Mucosa of descending colon (tissue), 3 donors: ENCODE measurements around the gene SPTBN5. TPM values are rescaled to one million over a fixed set of nuclear protein-coding genes. Genes with fewer than 3 reads are reported as not detected.

ENCODE experiments used
- ATAC-seq: fragments of 200-7000 bp; cut with Tn5 transposase; one replicate; pipeline ENCODE4 v1.9.1; 2020; ENCODE audit warnings: mild to moderate bottlenecking, moderate library complexity
- DNase-seq, 3 donors: peaks; one replicate each; pipeline ENCODE4 v3.0.0-alpha.2; 2020
- H3K36me3 ChIP-seq: fragments of 200-600 bp; one replicate; pipeline ENCODE4 v1.8.0; 2021; ENCODE audit warnings: low read depth, mild to moderate bottlenecking
- H3K4me1 ChIP-seq: fragments of 200-600 bp; one replicate; pipeline ENCODE4 v1.8.0; 2021; ENCODE audit warnings: low read depth, mild to moderate bottlenecking
- H3K4me3 ChIP-seq: fragments of 200-600 bp; one replicate; pipeline ENCODE4 v1.8.0; 2021; ENCODE audit warnings: mild to moderate bottlenecking
- H3K9me3 ChIP-seq: fragments of 200-600 bp; one replicate; pipeline ENCODE4 v1.8.0; 2021; ENCODE audit warnings: mild to moderate bottlenecking
- CTCF ChIP-seq: fragments of 200-600 bp; IDR thresholded peaks from one replicate; pipeline ENCODE4 v1.8.0; 2022; ENCODE audit warnings: antibody characterized with exemption, mild to moderate bottlenecking
- intact Hi-C, 2 donors: fragments of 100-400 bp; cut with DNase I in 1 of 2; cut with micrococcal nuclease in 1 of 2; formaldehyde crosslinking; loops; one replicate each; pipeline versions ENCODE4 v1.11.0 to v1.11.1; 2022; cut with DNase I, micrococcal nuclease
- total RNA-seq, 3 donors: library from RNA; stranded (reverse); fragmentation: NEBNext Ultra II Directional in 2 of 3; extraction: Animal tissue kit (Norgen Biotek cat#: 25700) in 2 of 3; gene quantifications; one replicate each; pipeline versions ENCODE4 v1.2.1 to v1.2.4, GENCODE V29; 2021 to 2023
- donor health status: DM: no; HTN: no; CAD: no; lungs with moderate emphysema.
- donor health status: DM: no; HTN: no; CAD: no.
- donor health status: DM: no; HTN: yes; CAD: no.

The SPTBN5 gene
- total RNA-seq, 3 donors from 2014 or later, result 0.36 to 2.2 (median 0.87) TPM

GRCh38 chr15:41879321-41879845 lies 14.5 kb downstream of the SPTBN5 start:
- ATAC-seq (no peak), DNase-seq (no peak)
- Histone ChIP-seq H3K36me3 (no peaks in the 10 kb centered on the region), H3K9me3 (no peaks in the 10 kb centered on the region), H3K4me1 (peaks cover 14% of the 10 kb centered on the region), H3K4me3 (no peak overlapping the region)
- no peak for TF ChIP-seq CTCF
- intact Hi-C loops, result no loop called here

- Histone ChIP-seq H3K36me3 (no peaks in the 10 kb centered on the region), H3K9me3 (no peaks in the 10 kb centered on the region), H3K4me3 (no peak overlapping the region), H3K4me1 (peaks cover 14% of the 10 kb centered on the region)
- no peak for ATAC-seq
- TF ChIP-seq CTCF, result no peak
- intact Hi-C loops, result no loop called here
- no peak for DNase-seq
Observed at GRCh38 chr15:41878355-41878699, 15.5 kb downstream of the SPTBN5 start.

GRCh38 chr15:41877631-41878354 lies 16.1 kb downstream of the SPTBN5 start:
- H3K4me3 ChIP-seq, result no peak overlapping the region
- ATAC-seq (no peak), DNase-seq (no peak)
- peaks cover 14% of the 10 kb centered on the region for H3K4me1 ChIP-seq
- no peaks in the 10 kb centered on the region for H3K36me3 ChIP-seq
- no peak for TF ChIP-seq CTCF
- no peaks in the 10 kb centered on the region for H3K9me3 ChIP-seq
- intact Hi-C loops, result no loop called here

- peaks cover 4% of the 10 kb centered on the region for H3K4me1 ChIP-seq
- no peaks in the 10 kb centered on the region for H3K9me3 ChIP-seq
- no peaks in the 10 kb centered on the region for H3K36me3 ChIP-seq
- H3K4me3 ChIP-seq, result no peak overlapping the region
- intact Hi-C loops, result no loop called here
- no peak for TF ChIP-seq CTCF
- DNase-seq, result no peak
- no peak for ATAC-seq
Observed at GRCh38 chr15:41876689-41877088, 17.2 kb downstream of the SPTBN5 start.

GRCh38 chr15:41876007-41876406 lies 17.8 kb downstream of the SPTBN5 start:
- H3K9me3 ChIP-seq, result no peaks in the 10 kb centered on the region
- H3K4me3 ChIP-seq, result no peak overlapping the region
- intact Hi-C loops, result no loop called here
- no peaks in the 10 kb centered on the region for H3K36me3 ChIP-seq
- no peak for TF ChIP-seq CTCF
- DNase-seq, result no peak
- ATAC-seq, result no peak
- H3K4me1 ChIP-seq, result no peaks in the 10 kb centered on the region
